ENCODE results near the gene UQCC3.

DNA sequence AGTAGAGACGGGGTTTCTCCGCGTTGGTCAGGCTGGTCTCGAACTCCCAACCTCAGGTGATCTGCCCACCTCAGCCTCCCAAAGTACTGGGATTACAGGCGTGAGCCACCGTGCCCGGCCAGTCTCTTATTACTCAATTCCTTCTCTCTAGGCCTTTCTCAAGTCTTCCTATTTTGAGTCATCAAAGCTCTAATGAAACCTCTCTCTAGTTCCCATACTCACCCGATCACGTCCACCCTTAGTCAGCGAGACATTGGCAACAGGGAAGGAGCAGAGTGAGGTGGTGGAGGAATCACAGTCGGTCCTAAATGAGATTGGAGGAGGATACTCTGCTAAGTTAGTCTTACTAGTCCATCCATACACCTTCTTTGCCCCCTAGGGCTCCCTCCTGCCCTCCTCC lies 30.8 kb downstream of the UQCC3 start:
- TF ChIP-seq, protein P1, sequence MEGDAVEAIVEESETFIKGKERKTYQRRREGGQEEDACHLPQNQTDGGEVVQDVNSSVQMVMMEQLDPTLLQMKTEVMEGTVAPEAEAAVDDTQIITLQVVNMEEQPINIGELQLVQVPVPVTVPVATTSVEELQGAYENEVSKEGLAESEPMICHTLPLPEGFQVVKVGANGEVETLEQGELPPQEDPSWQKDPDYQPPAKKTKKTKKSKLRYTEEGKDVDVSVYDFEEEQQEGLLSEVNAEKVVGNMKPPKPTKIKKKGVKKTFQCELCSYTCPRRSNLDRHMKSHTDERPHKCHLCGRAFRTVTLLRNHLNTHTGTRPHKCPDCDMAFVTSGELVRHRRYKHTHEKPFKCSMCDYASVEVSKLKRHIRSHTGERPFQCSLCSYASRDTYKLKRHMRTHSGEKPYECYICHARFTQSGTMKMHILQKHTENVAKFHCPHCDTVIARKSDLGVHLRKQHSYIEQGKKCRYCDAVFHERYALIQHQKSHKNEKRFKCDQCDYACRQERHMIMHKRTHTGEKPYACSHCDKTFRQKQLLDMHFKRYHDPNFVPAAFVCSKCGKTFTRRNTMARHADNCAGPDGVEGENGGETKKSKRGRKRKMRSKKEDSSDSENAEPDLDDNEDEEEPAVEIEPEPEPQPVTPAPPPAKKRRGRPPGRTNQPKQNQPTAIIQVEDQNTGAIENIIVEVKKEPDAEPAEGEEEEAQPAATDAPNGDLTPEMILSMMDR (IDR thresholded peaks at IDR 0.05), result no peak
- no peak for TF ChIP-seq EP300 (IDR thresholded peaks at IDR 0.05)
